NCI-H510A (cell line): ENCODE results near the gene NEK8.

Experiments used
- DNase-seq: peaks from one replicate; lab custom pipeline; 2025; lab: John Stamatoyannopoulos, UW

The NEK8 gene

DNA sequence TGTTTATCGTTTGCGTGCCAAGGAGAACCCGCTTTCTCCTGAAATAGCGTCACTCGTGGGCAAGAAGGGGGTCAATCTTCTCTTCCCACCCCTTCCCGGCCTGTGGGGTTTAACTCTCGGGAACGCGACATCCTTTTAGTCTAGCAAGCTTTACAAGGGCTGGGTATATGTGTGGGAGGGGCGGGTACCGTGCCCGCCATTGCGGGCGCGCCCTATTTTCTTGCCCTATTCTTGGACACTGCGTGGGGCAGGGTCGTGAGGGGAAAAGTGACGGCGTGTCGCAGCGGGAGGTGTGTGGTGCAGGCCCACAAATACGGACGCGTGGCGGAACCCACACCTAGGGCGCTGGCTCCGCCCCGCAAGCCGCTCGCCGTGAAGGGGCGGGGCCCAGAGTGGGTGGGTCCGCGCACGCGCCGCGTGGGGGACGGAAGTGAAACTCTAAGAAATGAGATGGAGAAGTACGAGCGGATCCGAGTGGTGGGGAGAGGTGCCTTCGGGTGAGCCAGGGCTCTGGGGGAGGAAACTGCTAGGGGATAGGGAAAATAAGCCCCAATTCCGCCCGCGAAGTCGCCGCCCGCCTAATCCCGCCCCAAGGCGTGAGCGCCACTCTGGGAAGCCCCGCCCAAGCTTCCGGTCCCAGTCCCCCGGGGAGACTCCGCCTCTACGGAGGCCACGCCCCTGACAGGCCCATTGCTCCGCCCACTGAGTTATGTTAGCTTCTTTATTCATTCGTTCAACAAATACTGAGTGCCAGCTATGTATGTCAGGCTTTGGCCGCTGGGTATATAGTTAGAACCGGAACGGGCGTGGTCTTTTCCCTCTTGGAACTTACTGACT, at the start of gene NEK8:
Gene NEK8 (plus strand): TSS at position 425 of the 837 bp plus-strand sequence. CDS start 26 bp downstream, at position 451.
- DNase-seq = peak; percentile 88

DNA sequence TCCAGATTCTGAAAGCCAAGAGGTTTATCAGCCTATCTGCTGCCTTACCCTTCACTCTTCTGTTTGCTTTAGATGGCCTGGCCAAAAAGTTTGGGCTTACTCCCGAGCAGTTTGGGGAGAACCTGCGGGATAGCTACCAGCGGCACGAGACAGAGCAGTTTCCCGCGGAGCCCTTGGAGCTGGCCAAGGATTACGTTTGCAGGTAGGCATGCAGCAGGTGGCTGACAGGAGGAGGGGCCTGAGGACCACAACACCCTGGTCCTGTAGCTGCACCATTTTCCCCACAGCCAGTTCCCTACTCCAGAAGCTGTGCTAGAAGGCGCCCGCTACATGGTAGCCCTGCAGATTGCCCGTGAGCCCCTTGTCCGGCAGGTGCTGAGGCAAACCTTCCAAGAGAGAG, 45.9 kb upstream of the NEK8 start:
- no peak for DNase-seq

DNA sequence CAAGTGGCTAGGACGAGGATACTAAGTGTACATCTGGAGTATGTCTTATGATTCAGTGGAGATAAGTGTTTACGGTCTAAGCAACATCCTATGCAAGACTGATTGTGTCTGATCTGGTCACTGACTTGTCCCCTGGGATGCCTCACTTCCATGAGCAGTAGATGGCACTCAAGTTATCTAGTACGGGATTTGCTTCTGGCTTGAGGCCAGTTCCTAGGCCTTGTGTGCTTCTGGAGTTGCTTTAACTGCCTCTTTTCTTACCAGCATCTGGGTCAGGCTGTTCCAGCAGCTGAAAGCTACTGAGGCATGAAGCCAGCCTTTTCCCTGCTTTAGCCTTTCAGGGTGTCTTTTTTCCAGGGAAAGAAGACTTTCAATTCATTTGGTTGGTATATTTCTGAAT, 43.6 kb upstream of the NEK8 start:
- DNase-seq = no peak

DNA sequence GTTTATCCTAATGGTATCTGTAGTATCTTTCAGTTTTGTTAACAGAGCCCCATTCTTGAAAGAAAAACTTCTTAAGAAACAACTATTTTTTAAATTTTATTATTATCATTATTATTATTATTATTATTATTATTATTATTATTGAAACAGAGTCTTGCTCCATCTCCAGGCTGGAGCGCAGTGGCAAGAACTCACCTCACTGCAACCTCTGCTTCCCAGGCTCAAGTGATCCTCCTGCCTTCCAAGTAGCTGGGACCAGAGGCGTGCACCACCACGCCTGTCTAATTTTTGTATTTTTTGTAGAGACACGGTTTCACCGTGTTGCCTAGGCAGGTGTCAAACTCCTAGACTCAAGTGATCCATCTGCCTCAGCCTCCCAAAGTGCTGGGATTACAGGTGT, 43.2 kb upstream of the NEK8 start:
- DNase-seq = no peak

DNA sequence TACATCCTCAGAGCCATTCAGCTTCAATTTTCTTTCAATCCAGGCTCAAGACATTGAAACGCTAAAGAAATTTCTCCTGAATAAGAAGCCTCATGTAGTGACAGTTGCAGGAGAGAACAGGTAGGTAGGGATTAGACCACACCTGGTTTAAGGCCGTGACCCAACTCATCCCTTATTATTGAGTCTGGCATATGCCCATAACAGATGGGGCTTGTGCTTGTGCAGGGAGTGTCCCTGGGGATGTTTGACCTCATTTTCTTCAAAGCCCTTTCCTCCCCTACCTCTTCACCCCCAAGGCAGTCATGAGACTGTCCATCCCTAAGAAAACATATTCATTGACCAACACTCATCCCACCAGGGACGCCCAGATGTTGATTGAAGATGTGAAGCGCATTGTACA, 42.3 kb upstream of the NEK8 start:
- no peak for DNase-seq

DNA sequence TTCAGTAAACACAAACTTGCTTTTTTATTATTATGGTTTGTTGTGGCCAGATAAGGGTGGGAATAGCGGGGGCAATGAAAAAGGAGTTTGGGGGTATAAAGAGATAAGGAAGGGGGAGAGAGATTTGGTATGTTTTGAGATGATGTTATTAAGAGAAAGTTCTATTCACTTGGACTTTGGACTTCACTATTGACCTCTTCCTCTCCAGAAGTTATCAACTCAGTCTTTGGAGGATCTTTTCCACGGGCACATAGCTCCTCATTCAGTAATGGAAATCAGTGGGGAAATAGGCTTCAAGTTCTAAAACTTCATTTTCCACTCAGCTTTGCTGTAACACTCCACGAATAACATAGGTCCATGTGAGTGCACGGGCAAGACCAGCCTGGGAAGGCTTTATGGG, 40.1 kb upstream of the NEK8 start:
- no peak for DNase-seq

DNA sequence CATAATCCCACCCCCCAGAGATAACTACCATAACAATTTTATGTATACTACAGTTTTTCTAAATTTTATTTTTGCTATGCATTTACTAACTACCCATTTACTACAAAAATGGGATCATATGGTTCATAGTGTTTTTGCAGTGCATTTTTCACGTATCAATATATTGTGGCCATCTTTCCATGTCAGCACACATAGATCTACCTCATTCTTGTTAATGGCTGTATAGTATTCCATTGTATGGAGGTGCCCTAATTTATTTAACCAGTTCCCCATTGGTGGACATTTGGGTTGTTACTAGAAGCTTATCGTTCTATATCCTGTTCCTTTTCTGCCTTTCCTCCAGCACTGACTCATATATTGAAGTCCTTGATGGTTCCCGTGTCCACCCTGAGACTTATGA, 39.6 kb upstream of the NEK8 start:
- DNase-seq = no peak

DNA sequence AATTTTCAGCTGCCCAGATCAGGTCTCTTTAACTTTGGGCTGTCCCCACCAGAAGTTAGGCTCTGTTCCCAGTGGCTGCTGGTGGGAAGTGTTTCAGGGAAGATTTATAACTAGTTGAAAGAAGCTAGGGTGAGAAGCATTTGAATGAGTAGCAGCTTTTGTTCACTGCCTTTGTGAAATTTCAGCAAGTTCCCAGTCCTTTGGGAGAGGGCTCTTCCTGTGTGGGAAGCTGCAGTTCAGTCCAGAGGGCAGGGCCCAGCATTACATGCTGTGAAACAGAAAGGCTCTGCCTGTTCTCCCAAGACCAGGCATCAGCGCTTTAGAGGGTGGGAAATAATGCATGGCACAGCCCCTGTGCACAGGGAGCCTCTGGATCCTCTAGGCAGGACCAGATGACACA, 34.7 kb upstream of the NEK8 start:
- no peak for DNase-seq

DNA sequence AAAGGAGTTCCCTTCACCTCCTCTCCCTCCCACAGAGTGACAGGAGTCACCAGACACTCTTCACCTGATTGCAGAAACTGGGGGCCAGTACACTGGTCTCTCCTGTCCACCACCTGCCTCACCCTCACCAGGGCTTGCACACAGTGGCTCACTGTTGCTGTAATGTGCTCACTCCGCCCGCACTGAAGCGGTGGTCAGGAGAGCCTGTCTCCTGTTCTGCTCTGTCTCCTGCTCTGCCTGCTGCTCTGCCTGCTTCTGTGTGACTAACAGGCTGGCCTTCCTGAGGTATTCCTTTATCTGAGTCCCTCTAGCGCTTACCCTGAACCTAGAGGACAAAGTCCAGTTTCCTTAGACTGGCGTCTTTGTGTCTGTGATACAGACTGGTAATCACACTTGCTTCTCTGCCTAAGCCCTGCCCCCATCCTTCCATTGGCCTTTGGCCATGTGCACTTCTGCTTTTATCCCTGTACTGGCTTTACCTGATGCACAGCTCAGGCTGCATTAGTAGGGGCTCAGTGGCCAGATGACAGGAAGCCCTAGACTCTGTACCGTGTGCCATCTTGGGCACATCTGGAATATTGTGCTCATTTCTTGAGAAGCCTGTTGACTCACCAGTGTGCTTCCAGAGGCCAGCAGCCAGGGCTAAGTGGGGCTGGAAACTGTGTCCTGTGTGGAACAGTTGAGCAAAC, 30.2 kb upstream of the NEK8 start:
- no peak for DNase-seq

DNA sequence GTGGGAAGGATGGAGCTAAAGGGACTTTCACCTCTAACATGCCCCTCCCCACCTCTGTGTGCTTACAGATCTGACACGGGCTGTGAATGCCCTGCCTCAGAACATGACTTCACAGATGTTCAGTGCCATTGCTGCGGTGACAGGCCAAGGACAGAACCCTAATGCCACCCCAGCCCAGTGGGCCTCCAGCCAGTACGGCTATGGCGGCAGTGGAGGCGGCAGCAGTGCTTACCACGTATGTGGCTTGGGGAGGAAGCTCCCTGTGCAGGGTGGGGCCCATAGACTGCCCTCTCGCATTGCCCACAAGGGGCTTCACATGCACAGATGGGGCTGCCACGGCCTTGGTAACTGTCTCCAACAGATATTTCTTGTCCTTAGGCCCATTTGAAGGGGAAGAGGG, 28.3 kb upstream of the NEK8 start:
- DNase-seq = no peak

DNA sequence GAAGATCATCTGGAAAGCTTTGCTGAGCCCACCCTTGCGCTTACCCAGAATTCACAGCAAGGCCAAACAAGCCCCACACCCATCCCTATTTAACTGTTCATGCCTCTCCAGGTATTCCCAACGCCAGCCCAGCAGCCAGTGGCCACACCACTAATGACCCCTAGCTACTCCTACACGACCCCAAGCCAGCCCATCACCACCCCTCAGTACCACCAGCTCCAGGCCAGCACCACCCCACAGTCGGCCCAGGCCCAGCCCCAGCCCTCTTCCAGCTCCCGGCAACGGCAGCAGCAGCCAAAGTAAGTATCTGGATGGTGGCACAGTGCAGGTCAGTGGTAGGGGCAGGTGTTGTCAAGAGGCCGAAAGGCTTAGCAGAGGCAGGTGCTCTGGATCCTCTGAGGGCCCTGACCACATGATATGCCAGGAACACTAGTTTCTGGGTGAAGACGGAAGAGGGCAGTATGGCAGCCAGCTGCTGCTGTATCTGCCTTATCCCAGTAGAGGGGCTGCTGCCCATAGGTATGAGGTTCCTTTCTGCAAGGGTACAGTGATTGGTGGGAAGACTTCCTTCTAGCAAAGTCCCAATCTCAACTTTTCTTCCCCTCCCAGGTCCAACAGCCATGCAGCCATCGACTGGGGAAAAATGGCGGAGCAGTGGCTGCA, 27.6 kb upstream of the NEK8 start:
- DNase-seq = peak; percentile 76

DNA sequence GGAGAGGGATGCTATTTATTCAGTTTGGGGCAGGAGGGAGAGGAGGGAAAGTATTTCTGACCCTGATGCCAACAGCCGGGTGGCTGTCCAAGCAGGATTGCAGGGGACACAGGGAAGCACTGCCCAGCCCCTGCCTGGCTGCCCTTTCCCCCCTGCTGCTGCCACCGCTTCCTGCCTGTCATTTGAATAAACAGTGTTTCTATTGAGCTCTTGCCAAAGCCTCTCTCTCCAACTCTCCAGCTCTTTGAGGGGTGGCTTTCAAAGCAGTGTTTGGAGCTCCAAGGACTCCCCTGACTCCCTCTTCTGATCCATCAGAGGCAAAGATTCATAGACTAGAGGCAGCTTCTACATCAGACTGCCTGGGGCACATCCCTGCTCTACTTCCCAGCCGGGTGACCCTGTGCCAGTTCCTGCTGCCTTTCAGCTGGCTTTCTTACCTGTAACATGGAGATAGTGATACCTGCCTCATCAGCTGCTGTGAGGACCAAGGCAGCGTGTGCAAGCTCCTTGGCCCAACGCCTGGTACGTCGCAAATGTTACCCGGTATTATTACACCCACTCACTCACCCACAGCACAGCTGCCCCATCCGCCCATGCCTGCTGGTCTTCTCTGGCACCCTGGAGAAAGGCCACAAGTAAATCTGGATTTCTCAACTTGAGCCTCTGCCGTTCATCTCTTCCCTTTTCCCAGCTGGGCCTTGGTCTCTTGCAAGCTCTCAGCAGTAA, 26.4 kb upstream of the NEK8 start:
- no peak for DNase-seq

DNA sequence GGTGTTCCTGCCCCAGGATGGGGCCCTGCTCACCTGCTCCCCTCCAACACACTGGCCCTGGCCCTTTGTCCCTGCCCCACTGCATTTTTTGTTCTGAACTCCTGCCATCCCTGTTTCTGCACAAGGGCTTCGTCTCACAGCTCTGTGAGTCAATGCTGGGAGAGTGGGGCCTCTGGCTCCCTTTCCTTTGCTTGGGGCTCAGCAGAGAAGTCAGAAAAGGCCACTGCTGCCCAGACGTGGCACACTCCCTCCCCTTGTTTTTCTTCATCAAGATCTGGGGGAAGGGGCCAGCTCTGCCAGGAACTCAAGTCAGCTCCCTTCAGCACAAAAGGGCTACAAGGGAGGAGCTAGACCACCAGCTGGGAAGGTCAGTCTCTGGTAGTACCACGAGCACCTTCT, 25.8 kb upstream of the NEK8 start:
- DNase-seq = no peak

DNA sequence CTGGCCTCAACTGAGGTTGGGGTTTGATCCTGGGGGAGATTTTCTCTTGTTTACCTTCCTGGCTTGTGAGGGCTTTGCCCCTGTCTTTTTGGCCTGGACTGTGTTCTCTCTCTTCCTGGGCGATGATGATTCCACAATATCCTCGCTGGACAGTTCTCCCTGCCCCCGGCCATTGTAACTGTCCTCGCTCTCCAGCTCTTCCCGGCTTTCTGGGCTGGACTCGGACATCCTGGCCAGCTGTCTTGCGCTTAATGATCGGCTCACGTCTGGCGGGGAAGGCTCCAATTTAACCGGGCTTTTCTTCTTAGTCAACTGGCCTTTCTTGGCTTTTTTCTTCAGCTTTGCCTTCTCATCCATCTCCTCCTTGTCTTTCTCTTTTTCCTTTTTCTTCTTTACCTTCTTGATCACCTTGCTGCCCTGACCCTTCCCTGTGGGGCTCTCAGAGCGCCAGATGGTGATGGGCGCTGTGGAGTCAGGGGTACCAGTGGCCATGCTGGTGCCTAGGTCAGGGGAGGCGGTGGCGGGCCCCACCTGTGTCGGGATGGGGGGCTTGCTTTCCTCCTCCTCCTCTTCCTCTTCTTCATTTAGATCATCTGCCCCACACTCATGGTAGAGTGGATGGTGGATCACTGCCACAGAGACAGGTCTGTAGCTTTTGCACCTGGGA, 24.9 kb upstream of the NEK8 start:
- DNase-seq = no peak

DNA sequence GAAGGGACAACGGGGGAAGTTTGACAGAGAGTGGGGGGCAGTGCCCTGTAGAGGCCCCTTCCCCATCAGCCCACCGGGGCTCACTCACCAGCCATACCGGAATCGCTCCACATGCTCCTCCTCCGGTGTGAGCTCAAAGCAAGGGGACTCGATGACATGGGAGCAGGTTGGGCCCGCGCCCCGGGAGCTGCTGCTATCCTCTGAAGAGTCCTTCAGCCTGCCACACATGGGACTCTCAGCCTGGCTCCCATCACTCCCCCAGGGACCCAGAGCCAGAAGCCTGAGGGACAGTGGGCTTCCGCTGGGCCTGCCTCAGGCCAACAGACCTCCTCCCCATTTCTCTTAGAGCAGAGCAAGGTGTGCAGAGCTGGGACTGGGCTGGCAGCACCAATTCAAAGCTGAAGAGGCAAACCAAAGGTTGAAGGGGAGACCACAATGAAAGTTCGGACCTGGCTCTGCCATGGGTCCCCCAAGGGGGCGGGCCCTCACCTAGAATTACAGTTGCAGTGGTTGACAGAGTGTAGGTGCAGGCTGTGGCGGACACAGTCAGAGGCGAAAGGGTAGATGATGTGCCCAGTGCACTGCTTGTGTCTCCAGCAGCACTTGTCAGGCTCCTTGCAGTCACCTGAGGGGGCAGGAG, 24.2 kb upstream of the NEK8 start:
- DNase-seq = no peak

DNA sequence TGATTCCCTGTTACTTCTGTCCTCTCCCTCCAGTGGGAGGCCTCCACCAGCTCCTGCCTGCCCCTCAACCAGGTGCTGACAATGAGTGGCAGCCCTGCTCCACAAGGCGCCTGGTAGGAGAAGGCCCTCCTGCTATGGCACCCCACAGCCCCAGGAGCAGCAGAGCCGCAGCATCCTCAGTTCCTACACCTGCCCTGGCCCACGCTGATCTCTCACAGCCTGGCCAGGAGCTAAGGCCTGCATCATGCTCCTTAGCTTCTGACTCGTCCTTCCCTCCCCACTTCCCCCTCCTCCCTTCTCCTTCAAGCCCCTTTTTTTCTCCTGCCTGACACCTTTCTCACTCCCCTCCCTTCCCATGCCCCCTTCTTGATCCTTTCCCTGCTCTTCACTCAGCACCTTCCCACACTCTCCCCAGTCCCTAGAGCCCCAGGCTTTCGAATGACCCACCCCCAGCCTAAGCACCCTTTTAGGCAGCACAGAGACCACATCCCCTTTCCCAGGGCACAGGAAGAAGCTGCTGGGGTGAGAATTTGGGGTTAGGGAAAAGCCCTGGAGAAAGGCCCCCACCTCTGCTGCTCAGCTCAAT, 23.4 kb upstream of the NEK8 start:
- no peak for DNase-seq

DNA sequence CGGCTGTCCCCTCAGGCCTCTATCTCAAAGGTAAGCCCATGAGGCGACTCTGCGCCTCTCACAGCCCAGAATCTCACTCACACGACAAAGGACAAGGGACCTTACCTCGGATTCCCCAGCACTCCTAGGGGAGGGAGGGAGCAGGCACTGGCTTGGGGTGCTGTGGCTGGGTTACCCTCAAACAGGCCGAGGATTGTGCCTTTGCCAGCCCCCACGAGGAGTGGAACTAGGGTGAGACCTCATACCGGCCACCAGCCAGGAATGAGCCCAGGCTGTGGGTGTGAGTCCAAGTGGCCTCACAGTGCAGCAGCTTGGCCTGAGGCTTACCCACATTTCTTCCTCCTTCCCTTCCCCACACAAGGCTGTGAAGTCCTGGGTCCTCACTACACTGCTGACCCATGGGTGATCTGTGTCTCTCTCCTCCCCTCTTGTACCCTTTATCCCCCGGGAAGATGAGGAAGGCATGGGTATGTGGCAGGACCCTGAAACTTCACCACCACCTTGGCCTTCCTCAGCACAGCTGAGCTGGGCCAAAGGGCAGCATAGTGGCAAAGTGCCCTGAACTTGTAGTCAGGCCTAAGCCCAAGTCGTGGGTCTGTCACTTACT, 22.8 kb upstream of the NEK8 start:
- DNase-seq = no peak

DNA sequence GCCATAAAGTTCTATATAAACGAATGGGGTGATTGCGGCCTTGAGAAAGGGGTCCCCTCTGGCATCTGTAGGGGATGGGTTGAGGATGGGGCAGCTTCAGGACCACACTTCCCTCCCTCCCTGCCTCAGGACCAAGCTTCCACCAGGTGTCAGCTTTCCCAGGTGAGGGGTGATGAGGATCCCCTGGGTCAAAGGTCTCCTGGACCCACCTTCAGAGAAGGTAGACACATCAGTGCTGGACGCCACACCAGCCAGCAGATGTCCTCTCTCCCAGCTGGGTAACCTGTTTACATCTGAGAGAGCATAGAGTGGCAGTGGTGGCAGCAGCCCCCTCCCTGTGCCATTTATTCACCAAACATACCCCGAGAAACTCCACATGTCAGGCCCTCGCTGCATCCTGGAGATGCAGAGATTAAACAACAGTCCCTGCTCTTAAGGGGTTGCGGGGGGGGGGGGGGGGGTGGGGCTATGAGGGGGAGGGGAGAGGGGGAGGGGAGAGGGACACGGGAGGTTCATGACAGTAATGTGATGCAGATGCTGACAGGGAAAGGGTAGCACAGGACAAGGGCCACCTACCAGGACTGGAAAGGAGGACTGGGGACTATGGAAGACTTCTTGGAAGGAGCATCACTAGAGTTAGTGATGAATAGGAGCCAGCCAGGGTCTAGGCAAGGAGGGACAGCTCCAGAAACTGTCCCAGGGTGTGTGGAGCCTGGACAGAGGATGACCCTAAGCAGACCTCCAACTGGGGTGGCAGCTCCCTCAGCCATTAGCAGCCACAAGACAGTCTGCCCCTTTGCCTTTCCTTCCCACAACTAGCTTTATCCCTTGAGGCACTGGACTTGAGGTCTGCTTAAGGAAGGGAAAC, 21.9 kb upstream of the NEK8 start:
- no peak for DNase-seq

DNA sequence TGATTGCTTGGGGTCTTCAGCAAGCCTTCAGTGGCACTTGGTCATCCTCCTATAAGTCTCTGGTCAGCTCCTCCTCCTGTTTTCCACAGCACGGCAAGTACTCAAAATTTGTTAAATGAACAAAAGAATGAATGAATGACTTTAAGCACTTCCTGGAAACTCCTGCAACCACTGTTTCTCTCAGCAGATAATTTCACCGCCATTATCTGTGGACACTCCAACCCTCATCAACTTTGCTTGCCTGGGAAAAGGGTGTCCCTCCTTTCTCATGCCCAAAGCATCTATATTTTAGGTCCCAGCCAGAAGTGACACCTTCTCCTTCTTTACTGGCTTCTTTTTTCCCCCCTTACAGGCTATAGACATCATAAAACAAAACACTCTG, 21.3 kb upstream of the NEK8 start:
- DNase-seq = no peak
